AG20443 (cell line): Measurements from ENCODE around the gene PFN3.

Source experiments
- DNase-seq: peaks from one replicate; pipeline ENCODE4 v3.0.0; 2012; ENCODE audit warnings: low spot score, mixed read lengths

The PFN3 gene

GRCh38 chr5:177437623-177438022 is 37.2 kb upstream of the PFN3 start:
- DNase-seq: no peak

- DNase-seq: no peak
These were observed 35.5 kb upstream of the PFN3 start for GRCh38 chr5:177435847-177436536.

- DNase-seq: no peak
These were observed 34.7 kb upstream of the PFN3 start for GRCh38 chr5:177434942-177435738.

- DNase-seq: no peak
These were observed 34.0 kb upstream of the PFN3 start for GRCh38 chr5:177434437-177434836.

- no peak for DNase-seq
These were observed 33.3 kb upstream of the PFN3 start for GRCh38 chr5:177433658-177434217.

GRCh38 chr5:177432839-177433657 is 32.6 kb upstream of the PFN3 start:
- no peak for DNase-seq

GRCh38 chr5:177432143-177432838 is 31.8 kb upstream of the PFN3 start:
- DNase-seq: no peak

- no peak for DNase-seq
These were observed 31.1 kb upstream of the PFN3 start for GRCh38 chr5:177431317-177432142.

GRCh38 chr5:177430972-177431316 is 30.5 kb upstream of the PFN3 start:
- DNase-seq: no peak

- no peak for DNase-seq
These were observed 29.9 kb upstream of the PFN3 start for GRCh38 chr5:177430140-177430951.

GRCh38 chr5:177429248-177430040 is 29.0 kb upstream of the PFN3 start:
- no peak for DNase-seq

GRCh38 chr5:177428574-177429217 is 28.2 kb upstream of the PFN3 start:
- DNase-seq: no peak

GRCh38 chr5:177427919-177428573 is 27.6 kb upstream of the PFN3 start:
- no peak for DNase-seq

GRCh38 chr5:177427211-177427822 is 26.9 kb upstream of the PFN3 start:
- no peak for DNase-seq

- DNase-seq: peak; percentile 68
These were observed 26.2 kb upstream of the PFN3 start, which contains the start of gene GRK6 for GRCh38 chr5:177426566-177427210. TSS of gene GRK6 (plus strand) at chr5:177426676. CDS start at chr5:177426846, 170 bp downstream.

GRCh38 chr5:177425801-177426565 is 25.5 kb upstream of the PFN3 start:
- DNase-seq: peak; percentile 99
